Activated gamma-delta T cell treated with Interleukin-2 at 50 U/mL for 16 hours (primary cell): Measurements from ENCODE around the gene AP1G2.

Source experiments
- DNase-seq: peaks from one replicate; pipeline ENCODE4 v3.0.0-alpha.2; 2020

Gene AP1G2

GRCh38 chr14:23570806-23571483 is 3.4 kb upstream of the AP1G2 start:
- DNase-seq = no peak

GRCh38 chr14:23569443-23570151 is 2.0 kb upstream of the AP1G2 start:
- no peak for DNase-seq

- no peak for DNase-seq
Observed at GRCh38 chr14:23568600-23569331, 1.2 kb upstream of the AP1G2 start.

GRCh38 chr14:23568021-23568599 is 519 bp upstream of the AP1G2 start:
- DNase-seq = no peak

GRCh38 chr14:23566778-23567185 is 809 bp downstream of the AP1G2 start:
- DNase-seq = no peak

GRCh38 chr14:23566112-23566777 is 1.3 kb downstream of the AP1G2 start:
- DNase-seq = no peak

- DNase-seq = no peak
Observed at GRCh38 chr14:23565626-23566025, 2.0 kb downstream of the AP1G2 start.

GRCh38 chr14:23564876-23565275 is 2.7 kb downstream of the AP1G2 start:
- DNase-seq = no peak

- no peak for DNase-seq
Observed at GRCh38 chr14:23564181-23564812, 3.3 kb downstream of the AP1G2 start.

- no peak for DNase-seq
Observed at GRCh38 chr14:23563473-23564180, 4.0 kb downstream of the AP1G2 start.

GRCh38 chr14:23562822-23563472 is 4.6 kb downstream of the AP1G2 start:
- DNase-seq = peak; percentile 52

GRCh38 chr14:23561873-23562821 is 5.4 kb downstream of the AP1G2 start:
- no peak for DNase-seq

- DNase-seq = no peak
Observed at GRCh38 chr14:23561259-23561658, 6.3 kb downstream of the AP1G2 start.

- DNase-seq = no peak
Observed at GRCh38 chr14:23559926-23560520, 7.6 kb downstream of the AP1G2 start.

GRCh38 chr14:23559010-23559925 is 8.3 kb downstream of the AP1G2 start:
- peak; percentile 64 for DNase-seq

GRCh38 chr14:23558346-23559009 is 9.1 kb downstream of the AP1G2 start:
- no peak for DNase-seq

GRCh38 chr14:23557946-23558345 is 9.6 kb downstream of the AP1G2 start:
- DNase-seq = no peak

- no peak for DNase-seq
Observed at GRCh38 chr14:23557521-23557920, 10.1 kb downstream of the AP1G2 start.
